Trophoblast cell (in vitro differentiated cells and primary cell): ENCODE data around the gene MKLN1.

Experiments
- DNase-seq, 2 donors: peaks; one replicate each; pipeline ENCODE4 v3.0.0-alpha.2; 2016
- H2AFZ ChIP-seq: 2 replicates; pipeline ENCODE4 v1.6.1; 2013; ENCODE audit warnings: low read length, moderate library complexity, mild to moderate bottlenecking; ENCODE audit not compliant: insufficient read depth, poor library complexity
- H2AK5ac ChIP-seq: 2 replicates; pipeline ENCODE4 v1.6.1; 2013; ENCODE audit warnings: mild to moderate bottlenecking, low read length
- H2BK120ac ChIP-seq: 2 replicates; pipeline ENCODE4 v1.6.1; 2013; ENCODE audit warnings: low read length, mild to moderate bottlenecking, moderate library complexity; ENCODE audit not compliant: insufficient read depth, poor library complexity
- H2BK12ac ChIP-seq: 2 replicates; pipeline ENCODE4 v1.6.1; 2013; ENCODE audit warnings: mild to moderate bottlenecking, low read length, moderate library complexity
- H2BK5ac ChIP-seq: 2 replicates; pipeline ENCODE4 v1.6.1; 2013; ENCODE audit warnings: low read length, low read depth, moderate library complexity, mild to moderate bottlenecking; ENCODE audit not compliant: poor library complexity
- H3K14ac ChIP-seq: 2 replicates; pipeline ENCODE4 v1.6.1; 2013; ENCODE audit warnings: mild to moderate bottlenecking, low read length
- H3K18ac ChIP-seq: 2 replicates; pipeline ENCODE4 v1.6.1; 2013; ENCODE audit warnings: mild to moderate bottlenecking, low read length
- H3K23ac ChIP-seq: 2 replicates; pipeline ENCODE4 v1.6.1; 2013; ENCODE audit warnings: low read length
- H3K27ac ChIP-seq: 2 replicates; pipeline ENCODE4 v1.5.1; 2013; ENCODE audit warnings: low read depth, mild to moderate bottlenecking, inconsistent platforms, low read length, moderate library complexity
- H3K27me3 ChIP-seq: 2 replicates; pipeline ENCODE4 v1.6.1; 2013; ENCODE audit warnings: inconsistent platforms, mild to moderate bottlenecking, low read length, moderate library complexity; ENCODE audit not compliant: insufficient read depth
- H3K36me3 ChIP-seq, 2 experiments: 1 replicate in 1 of 2; 2 replicates in 1 of 2; pipeline ENCODE4 v1.6.1; 2013; ENCODE audit warnings: low read length in 2 of 2, mild to moderate bottlenecking in 2 of 2, moderate library complexity in 1 of 2; ENCODE audit not compliant: insufficient read depth in 2 of 2, control insufficient read depth in 1 of 2
- H3K4ac ChIP-seq: 2 replicates; pipeline ENCODE4 v1.6.1; 2013; ENCODE audit warnings: low read depth, mild to moderate bottlenecking, low read length, moderate library complexity
- H3K4me1 ChIP-seq, 2 experiments: 1 replicate in 1 of 2; 2 replicates in 1 of 2; pipeline ENCODE4 v1.6.1; 2013; ENCODE audit warnings: low read length in 2 of 2, mild to moderate bottlenecking in 2 of 2, moderate library complexity in 1 of 2; ENCODE audit not compliant: insufficient read depth in 2 of 2, control insufficient read depth in 1 of 2
- H3K4me2 ChIP-seq: 2 replicates; pipeline ENCODE4 v1.6.1; 2013; ENCODE audit warnings: inconsistent platforms, mild to moderate bottlenecking, low read length, moderate library complexity
- H3K4me3 ChIP-seq: 2 replicates; pipeline ENCODE4 v1.5.1; 2013; ENCODE audit warnings: mild to moderate bottlenecking, low read depth, low read length, inconsistent platforms
- H3K79me1 ChIP-seq: one replicate; pipeline ENCODE4 v1.6.1; 2013; ENCODE audit warnings: low read length
- H3K79me2 ChIP-seq: 2 replicates; pipeline ENCODE4 v1.6.1; 2013; ENCODE audit warnings: low read length, mild to moderate bottlenecking; ENCODE audit not compliant: control insufficient read depth, insufficient read depth, poor library complexity
- H3K9ac ChIP-seq: 2 replicates; pipeline ENCODE4 v1.6.1; 2013; ENCODE audit warnings: mild to moderate bottlenecking, low read length
- H3K9me3 ChIP-seq: 2 replicates; pipeline ENCODE4 v1.6.1; 2013; ENCODE audit warnings: low read depth, mild to moderate bottlenecking, control low read depth, inconsistent platforms, low read length; ENCODE audit not compliant: insufficient read depth
- H4K12ac ChIP-seq: 2 replicates; pipeline ENCODE4 v1.6.1; 2013; ENCODE audit warnings: low read depth, mild to moderate bottlenecking, low read length, moderate library complexity
- H4K8ac ChIP-seq: 2 replicates; pipeline ENCODE4 v1.6.1; 2013; ENCODE audit warnings: low read depth, mild to moderate bottlenecking, low read length, moderate library complexity
- H4K91ac ChIP-seq: one replicate; pipeline ENCODE4 v1.6.1; 2013; ENCODE audit warnings: low read depth, mild to moderate bottlenecking, low read length, moderate library complexity
- WGBS: extraction: QIAGEN DNeasy Blood & Tissue Kit; methylation state at CpG from one replicate; pipeline ENCODE4 v1.1.7; 2013; ENCODE audit warnings: missing lambda C conversion rate; ENCODE audit not compliant: insufficient read length, insufficient coverage; ENCODE audit errors: extremely low coverage; 5-methylcytosine and 5-hydroxymethylcytosine counted together

The MKLN1 gene

GRCh38 chr7:131525820-131526219 is 198.1 kb downstream of the MKLN1 start:
- Histone ChIP-seq H3K79me2 (no peaks in the 10 kb centered on the region), H3K9ac (no peak overlapping the region), H3K27me3 (no peaks in the 10 kb centered on the region), H3K9me3 (no peaks in the 10 kb centered on the region), H3K4me3 (no peak overlapping the region), H4K8ac (no peak overlapping the region), H4K91ac (no peak overlapping the region), H3K4me2 (no peak overlapping the region), H2BK5ac (no peak overlapping the region), H4K12ac (no peak overlapping the region), H3K23ac (no peak overlapping the region), H3K18ac (no peak overlapping the region), H3K4ac (no peak overlapping the region), H2BK120ac (no peak overlapping the region), H3K79me1 (no peaks in the 10 kb centered on the region), H3K4me1 (peaks cover 3 to 4% of the 10 kb centered on the region in 2 experiments), H2AFZ (no peak overlapping the region), H3K36me3 (peaks cover 0 to 2% of the 10 kb centered on the region in 2 experiments), H3K27ac (no peak overlapping the region), H2AK5ac (no peak overlapping the region), H3K14ac (no peak overlapping the region), H2BK12ac (no peak overlapping the region)
- no CpG with 5 or more reads among the region's 2 CpGs for WGBS
- DNase-seq = no peak

DNA sequence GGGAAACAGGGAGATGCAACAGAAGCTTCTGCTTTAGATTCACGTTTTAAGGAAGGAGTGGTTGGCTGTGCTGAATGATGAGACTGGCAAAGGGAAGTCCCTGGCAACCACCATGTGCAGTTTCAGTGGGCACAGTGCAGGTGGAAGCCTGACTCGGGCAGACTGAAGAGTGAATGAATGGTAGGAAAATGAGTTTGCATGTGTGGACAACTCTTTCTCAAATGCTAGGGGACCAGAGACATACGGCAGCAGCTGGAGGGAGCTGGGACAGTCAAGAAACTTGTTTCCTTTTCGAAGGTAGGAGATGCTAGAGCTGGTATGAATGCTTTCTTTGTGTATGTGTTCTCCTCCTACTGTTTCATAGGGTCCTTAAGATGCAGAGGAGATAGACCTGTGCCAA is 199.8 kb downstream of the MKLN1 start:
- no CpG with 5 or more reads among the region's 4 CpGs for WGBS
- no peak for DNase-seq

DNA sequence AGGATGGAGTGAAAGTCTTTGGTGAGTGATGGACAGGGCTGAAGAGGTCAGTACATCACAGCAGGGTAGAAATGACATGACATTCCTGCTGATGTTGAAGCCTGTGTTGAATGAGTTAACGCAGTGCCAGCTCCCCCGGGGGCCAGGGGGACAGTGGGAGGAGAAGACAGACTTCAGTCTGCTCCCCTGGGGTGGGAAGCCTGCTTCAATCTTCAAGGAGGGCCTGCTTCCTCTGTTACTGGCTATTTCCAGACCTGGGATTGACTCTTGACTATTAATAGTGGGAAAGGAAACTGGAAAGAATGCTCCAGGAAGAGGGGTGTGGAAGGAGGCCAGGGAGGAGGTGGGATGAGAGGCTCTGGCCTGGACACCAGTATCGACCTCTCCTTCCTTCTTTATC is 201.5 kb downstream of the MKLN1 start:
- no peak overlapping the region for H3K14ac ChIP-seq
- H2BK12ac ChIP-seq = no peak overlapping the region
- H3K9ac ChIP-seq = no peak overlapping the region
- H3K27ac ChIP-seq = no peak overlapping the region
- no peak overlapping the region for H3K23ac ChIP-seq
- H4K12ac ChIP-seq = no peak overlapping the region
- WGBS = no CpG with 5 or more reads among the region's 3 CpGs
- no peak overlapping the region for H3K4ac ChIP-seq
- no peak overlapping the region for H3K4me3 ChIP-seq
- H3K18ac ChIP-seq = no peak overlapping the region
- no peaks in the 10 kb centered on the region for H3K4me1 ChIP-seq
- no peak overlapping the region for H3K4me2 ChIP-seq
- H2AFZ ChIP-seq = no peak overlapping the region
- no peaks in the 10 kb centered on the region for H3K9me3 ChIP-seq
- H4K91ac ChIP-seq = no peak overlapping the region
- no peaks in the 10 kb centered on the region for H3K27me3 ChIP-seq
- no peaks in the 10 kb centered on the region for H3K79me1 ChIP-seq
- no peak overlapping the region for H2AK5ac ChIP-seq
- no peak overlapping the region for H2BK5ac ChIP-seq
- no peak for DNase-seq
- H4K8ac ChIP-seq = no peak overlapping the region
- H3K36me3 ChIP-seq = peaks cover 0 to 4% of the 10 kb centered on the region in 2 experiments
- H3K79me2 ChIP-seq = no peaks in the 10 kb centered on the region
- no peak overlapping the region for H2BK120ac ChIP-seq

More for the DNA sequence above, 199.8 kb downstream of the MKLN1 start:
- H3K27me3 ChIP-seq = no peaks in the 10 kb centered on the region
- no peak overlapping the region for H4K91ac ChIP-seq
- H3K79me2 ChIP-seq = no peaks in the 10 kb centered on the region
- H3K79me1 ChIP-seq = no peaks in the 10 kb centered on the region
- no peak overlapping the region for H2BK120ac ChIP-seq
- H2AK5ac ChIP-seq = no peak overlapping the region
- no peak overlapping the region for H2BK5ac ChIP-seq
- H2AFZ ChIP-seq = no peak overlapping the region
- H4K8ac ChIP-seq = no peak overlapping the region
- H3K23ac ChIP-seq = no peak overlapping the region
- H3K27ac ChIP-seq = no peak overlapping the region
- H3K4ac ChIP-seq = no peak overlapping the region
- no peak overlapping the region for H4K12ac ChIP-seq
- no peaks in the 10 kb centered on the region for H3K9me3 ChIP-seq
- no peak overlapping the region for H2BK12ac ChIP-seq
- H3K14ac ChIP-seq = no peak overlapping the region
- H3K4me2 ChIP-seq = no peak overlapping the region
- H3K9ac ChIP-seq = no peak overlapping the region
- peaks cover 0 to 2% of the 10 kb centered on the region in 2 experiments for H3K36me3 ChIP-seq
- no peak overlapping the region for H3K4me3 ChIP-seq
- no peak overlapping the region for H3K18ac ChIP-seq
- peaks cover under 1% of the 10 kb centered on the region in 2 experiments for H3K4me1 ChIP-seq

- H3K14ac ChIP-seq = no peak overlapping the region
- H4K8ac ChIP-seq = no peak overlapping the region
- H3K79me1 ChIP-seq = no peaks in the 10 kb centered on the region
- H3K79me2 ChIP-seq = no peaks in the 10 kb centered on the region
- H2BK120ac ChIP-seq = no peak overlapping the region
- H3K9me3 ChIP-seq = no peaks in the 10 kb centered on the region
- H3K23ac ChIP-seq = no peak overlapping the region
- no peak overlapping the region for H3K18ac ChIP-seq
- H3K36me3 ChIP-seq = peaks cover 0 to 6% of the 10 kb centered on the region in 2 experiments
- no peak overlapping the region for H3K27ac ChIP-seq
- H3K4ac ChIP-seq = no peak overlapping the region
- no peak overlapping the region for H2BK5ac ChIP-seq
- no peak overlapping the region for H3K4me2 ChIP-seq
- H2AFZ ChIP-seq = no peak overlapping the region
- H3K4me1 ChIP-seq = no peaks in the 10 kb centered on the region
- no peak overlapping the region for H4K12ac ChIP-seq
- no peak overlapping the region for H3K4me3 ChIP-seq
- H2AK5ac ChIP-seq = no peak overlapping the region
- no CpG with 5 or more reads among the region's 11 CpGs for WGBS
- H3K27me3 ChIP-seq = no peaks in the 10 kb centered on the region
- H4K91ac ChIP-seq = no peak overlapping the region
- H3K9ac ChIP-seq = no peak overlapping the region
- DNase-seq = no peak
- no peak overlapping the region for H2BK12ac ChIP-seq
These were observed 201.9 kb downstream of the MKLN1 start for GRCh38 chr7:131529617-131530016.
